Endothelial cell of umbilical vein (primary cell): ENCODE measurements around the gene FIG4.

Source experiments
- EZH2 ChIP-seq: IDR thresholded peaks from 2 replicates; pipeline ENCODE4 v1.6.1; 2012; ENCODE audit warnings: borderline replicate concordance, low read depth, mild to moderate bottlenecking, moderate library complexity, low read length, inconsistent platforms; ENCODE audit not compliant: severe bottlenecking
- FOS ChIP-seq: IDR thresholded peaks from 2 replicates; pipeline ENCODE4 v1.6.1; 2011; ENCODE audit warnings: mild to moderate bottlenecking, low read length, moderate library complexity, borderline replicate concordance; ENCODE audit not compliant: insufficient read depth
- GATA2 ChIP-seq: IDR thresholded peaks from 2 replicates; pipeline ENCODE4 v1.7.0; 2011; ENCODE audit warnings: low read depth, mild to moderate bottlenecking, moderate library complexity, mixed read lengths, low read length; ENCODE audit not compliant: insufficient read length, insufficient read depth
- JUN ChIP-seq: IDR thresholded peaks from 2 replicates; pipeline ENCODE4 v1.6.1; 2011; ENCODE audit warnings: borderline replicate concordance, low read depth; ENCODE audit not compliant: insufficient read length, insufficient read depth
- MYC ChIP-seq: IDR thresholded peaks from one replicate; pipeline ENCODE4 v1.6.1; 2011; ENCODE audit warnings: mild to moderate bottlenecking, low read depth, low read length
- POLR2A ChIP-seq: IDR thresholded peaks from 2 replicates; pipeline ENCODE4 v1.6.1; 2012; ENCODE audit warnings: low read depth, mild to moderate bottlenecking, control low read depth, low read length
- POLR2AphosphoS5 ChIP-seq: IDR thresholded peaks from 2 replicates; pipeline ENCODE4 v1.6.1; 2012; ENCODE audit warnings: low read depth, mild to moderate bottlenecking, control low read depth, low read length, moderate library complexity; ENCODE audit not compliant: insufficient read depth
- TF ChIP-seq, protein P1 (sequence below), 2 donors: IDR thresholded peaks; 1 replicate in 1 of 2; 2 replicates in 1 of 2; pipeline ENCODE4 v1.5.1; 2011; ENCODE audit warnings: low read length in 2 of 2, mild to moderate bottlenecking in 2 of 2, moderate library complexity in 2 of 2, control low read depth in 1 of 2, inconsistent platforms in 1 of 2, low read depth in 1 of 2; ENCODE audit not compliant: insufficient read depth in 1 of 2; ENCODE audit errors: extremely low read depth in 1 of 2
- TF ChIP-seq, protein P2 (sequence below): IDR thresholded peaks from 2 replicates; pipeline ENCODE4 v1.6.1; 2011; ENCODE audit not compliant: insufficient read depth, insufficient read length

DNA sequence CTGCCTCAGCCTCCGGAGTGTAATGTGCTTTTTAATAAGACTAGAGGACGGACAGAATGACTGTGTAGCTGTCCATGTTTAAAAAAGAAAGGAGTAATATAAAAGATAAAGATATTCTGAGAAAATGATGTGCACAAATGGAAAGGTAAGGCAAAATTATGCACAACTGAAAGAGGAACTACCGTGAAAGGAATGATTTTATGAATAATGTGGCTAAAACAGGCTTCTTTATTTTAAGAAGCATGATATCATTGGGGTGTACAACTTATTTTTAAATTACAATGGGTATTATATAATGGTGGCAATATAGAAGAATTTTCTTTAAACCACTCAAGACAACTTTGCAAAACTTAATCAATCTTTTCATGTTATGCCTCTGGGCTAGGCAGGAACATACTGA is 78.1 kb downstream of the FIG4 start:
- TF ChIP-seq MYC (no peak), POLR2A (no peak), EZH2 (no peak), POLR2AphosphoS5 (no peak), GATA2 (no peak), JUN (no peak), FOS (no peak)
- TF ChIP-seq, protein P1, sequence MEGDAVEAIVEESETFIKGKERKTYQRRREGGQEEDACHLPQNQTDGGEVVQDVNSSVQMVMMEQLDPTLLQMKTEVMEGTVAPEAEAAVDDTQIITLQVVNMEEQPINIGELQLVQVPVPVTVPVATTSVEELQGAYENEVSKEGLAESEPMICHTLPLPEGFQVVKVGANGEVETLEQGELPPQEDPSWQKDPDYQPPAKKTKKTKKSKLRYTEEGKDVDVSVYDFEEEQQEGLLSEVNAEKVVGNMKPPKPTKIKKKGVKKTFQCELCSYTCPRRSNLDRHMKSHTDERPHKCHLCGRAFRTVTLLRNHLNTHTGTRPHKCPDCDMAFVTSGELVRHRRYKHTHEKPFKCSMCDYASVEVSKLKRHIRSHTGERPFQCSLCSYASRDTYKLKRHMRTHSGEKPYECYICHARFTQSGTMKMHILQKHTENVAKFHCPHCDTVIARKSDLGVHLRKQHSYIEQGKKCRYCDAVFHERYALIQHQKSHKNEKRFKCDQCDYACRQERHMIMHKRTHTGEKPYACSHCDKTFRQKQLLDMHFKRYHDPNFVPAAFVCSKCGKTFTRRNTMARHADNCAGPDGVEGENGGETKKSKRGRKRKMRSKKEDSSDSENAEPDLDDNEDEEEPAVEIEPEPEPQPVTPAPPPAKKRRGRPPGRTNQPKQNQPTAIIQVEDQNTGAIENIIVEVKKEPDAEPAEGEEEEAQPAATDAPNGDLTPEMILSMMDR (IDR thresholded peaks at IDR 0.05; ENCODE audit: extremely low read depth in 1 of 2, insufficient read depth in 1 of 2, low read depth in 1 of 2, low read length in 2 of 2) = no peak
- TF ChIP-seq, protein P2, sequence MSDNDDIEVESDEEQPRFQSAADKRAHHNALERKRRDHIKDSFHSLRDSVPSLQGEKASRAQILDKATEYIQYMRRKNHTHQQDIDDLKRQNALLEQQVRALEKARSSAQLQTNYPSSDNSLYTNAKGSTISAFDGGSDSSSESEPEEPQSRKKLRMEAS = no peak
